HG03571 (cell line): ENCODE measurements around the gene ELMOD1.
A peak's percentile ranks its signal among the peaks of the same experiment; 100 is the strongest.

Experiments used
- ATAC-seq: cut with Tn5 transposase; IDR thresholded peaks from one replicate; pipeline ENCODE4 v1.9.1; 2021; ENCODE audit not compliant: unreplicated experiment

The ELMOD1 gene

DNA sequence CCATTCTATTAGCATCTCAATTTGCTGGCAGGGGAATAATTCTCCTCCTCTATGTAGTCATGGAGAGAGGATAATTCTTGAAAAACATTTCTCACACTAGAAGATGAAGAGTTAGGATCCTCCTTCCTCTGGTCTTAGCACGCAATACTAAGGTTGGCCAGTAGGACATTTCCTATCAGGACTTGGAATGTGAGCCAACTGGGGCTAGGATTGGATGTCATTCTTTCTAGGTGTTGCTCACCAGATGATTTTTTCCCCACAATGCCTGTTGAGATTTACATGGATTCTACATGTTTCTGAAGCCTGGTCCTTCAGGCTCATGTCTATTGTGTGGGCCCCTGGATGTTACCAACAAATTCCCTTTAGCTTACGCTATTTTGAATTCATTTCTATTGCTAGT, 92.9 kb downstream of the ELMOD1 start:
- no peak for ATAC-seq

DNA sequence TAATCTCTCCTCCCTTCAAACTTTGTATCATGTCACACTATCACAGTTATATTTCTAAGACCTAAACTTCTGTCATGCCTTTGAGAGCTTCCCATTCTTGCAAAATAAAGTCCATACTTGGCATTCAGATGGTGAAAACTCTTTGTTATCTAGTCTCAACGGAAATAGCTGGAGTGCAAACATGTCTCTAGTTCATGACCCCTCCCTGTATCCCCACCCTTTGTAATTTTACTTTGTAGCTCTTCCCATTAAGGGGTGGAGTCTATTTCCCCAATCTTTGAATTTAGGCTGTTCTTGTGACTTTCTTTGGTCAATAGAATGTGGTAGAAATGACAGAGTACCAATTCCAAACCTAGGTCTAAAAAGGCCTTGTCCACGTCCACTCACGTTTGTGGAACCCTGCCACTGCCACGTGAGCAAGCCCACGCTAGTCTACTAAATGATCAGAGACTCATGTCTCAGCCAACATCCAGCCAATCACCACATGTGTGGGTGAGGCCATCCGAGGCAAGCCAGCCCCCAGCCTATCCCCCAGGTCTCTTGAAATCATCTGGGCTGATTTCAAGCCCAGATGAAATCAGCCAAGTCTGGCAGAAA, 97.5 kb downstream of the ELMOD1 start:
- ATAC-seq, result no peak

DNA sequence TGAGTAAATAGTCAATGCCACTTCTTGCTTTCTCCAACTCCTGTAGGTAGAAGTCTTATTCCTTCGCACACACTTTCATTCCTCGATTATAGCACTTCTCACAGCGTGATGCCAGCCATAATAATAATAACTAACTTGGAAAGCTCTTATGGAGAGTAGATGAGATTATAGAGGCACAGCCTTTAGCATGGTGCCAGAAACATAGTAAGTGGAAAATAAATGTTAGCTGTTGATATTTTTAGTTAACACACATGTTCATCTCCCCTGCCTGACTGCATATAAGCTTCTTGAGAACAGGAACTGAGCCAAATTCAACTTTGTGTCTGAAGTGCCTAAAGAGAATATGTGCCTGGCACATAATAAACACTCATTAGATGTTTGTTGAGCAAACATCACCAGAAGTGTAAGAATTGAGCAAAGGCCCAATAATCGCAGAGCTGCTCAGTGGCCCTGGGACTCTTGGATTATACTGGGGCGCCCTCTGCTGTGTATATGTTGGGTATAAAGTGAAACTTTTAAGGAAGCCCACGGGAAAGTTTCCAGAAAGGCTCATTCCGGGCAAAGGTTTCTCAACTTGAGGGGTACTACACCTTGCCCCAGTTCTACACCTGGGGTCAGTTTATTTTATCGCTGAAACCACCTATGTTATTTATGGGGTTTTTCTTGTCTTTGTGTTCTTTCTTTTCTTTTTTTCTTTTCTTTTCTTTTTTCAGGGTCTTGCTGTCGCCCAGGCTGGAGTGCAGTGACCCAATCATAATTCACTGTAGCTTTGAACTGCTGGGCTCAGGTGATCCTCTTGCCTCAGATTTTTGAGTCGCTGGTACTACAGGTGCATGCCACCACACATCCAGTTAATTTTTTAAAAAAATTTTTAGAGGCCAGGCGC, 98.6 kb downstream of the ELMOD1 start:
- ATAC-seq, result peak; percentile 62

DNA sequence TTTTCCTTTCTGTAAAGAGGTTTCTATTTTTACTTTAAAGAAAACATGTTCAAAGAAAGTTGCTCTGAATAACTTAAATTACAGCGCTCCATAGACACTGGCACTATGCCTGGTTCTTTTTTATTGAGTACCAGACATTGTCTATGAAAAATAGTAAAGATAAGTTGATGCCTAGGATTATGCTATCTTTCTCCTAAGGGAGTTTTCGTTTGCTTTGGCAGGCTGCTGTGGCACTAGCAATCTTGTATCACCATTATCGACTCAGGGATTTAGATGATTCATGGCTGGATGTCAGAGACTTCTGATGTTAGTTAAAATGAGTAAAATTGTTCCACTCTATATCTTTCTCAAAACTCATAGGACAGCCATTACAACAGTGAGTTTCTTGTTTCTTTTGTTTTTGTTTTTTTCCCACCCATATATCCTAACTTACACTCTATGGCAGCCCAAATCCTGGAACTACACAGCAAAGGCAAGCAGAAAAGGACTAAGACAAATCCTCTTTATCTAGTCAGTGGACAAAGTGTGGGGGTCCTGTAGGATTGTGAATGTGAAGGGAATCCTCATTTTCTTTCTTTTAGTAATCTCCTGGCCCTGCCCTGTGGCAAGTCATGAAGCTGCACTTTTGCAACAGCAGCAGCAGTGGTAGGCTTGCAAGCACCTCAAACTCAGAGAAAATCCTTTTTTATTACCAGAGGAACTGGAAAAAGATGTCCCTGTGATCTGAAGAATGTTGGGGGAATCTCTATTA, 100.2 kb downstream of the ELMOD1 start:
- no peak for ATAC-seq

DNA sequence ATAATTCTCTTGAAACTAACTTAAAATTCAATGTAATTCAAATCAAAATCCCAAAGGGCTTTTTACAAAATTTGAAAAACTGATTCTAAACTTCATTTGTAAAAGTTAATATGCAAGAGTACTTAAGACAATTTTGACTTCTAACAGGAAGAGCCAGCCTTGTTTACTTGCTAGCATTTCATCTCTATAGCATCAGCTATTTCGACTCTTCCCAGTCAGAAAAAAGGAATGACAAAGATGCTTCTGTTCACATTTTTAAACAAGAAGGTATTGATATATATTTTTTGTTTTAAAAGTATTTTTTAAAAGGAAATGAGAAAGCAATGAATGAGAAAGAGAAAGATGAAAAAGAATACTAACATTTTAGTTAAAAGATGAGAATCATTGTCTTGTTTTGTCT, 104.5 kb downstream of the ELMOD1 start:
- no peak for ATAC-seq

DNA sequence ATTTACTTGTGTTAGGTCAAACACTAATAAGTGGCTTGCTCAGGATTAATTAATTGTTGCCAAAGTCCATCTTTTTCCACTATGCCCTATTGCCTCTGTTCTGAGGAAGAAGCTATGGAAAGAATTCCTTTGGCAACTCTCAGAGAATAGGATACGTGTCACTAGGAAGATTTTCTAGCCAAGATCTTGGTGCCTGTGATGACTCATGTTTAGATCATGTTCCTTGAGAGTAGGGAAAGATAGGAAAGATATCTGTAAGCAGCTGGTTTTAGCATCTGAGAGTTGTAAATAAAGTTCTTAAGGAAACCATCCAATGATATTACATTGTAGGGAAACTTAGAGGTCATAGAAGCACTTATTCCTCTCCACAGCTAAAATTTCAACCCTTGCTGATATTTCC, 105.2 kb downstream of the ELMOD1 start:
- ATAC-seq, result no peak

DNA sequence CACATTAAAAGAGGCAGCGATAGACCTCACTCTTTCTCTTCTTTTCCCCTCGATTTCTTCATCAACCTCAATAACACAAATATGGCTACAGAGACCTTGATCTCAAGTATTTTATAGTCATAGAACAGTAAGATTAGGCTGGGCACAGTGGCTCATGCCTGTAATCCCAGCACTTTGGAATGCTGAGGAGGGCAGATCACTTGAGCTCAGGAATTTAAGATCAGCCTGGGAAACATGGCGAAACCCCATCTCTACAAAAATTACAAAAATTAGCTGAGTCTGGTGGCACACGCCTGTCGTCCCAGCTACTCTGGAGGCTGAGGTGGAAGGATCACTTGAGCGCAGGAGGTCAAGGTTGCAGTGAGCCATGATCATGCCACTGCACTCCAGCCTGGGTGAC, 106.3 kb downstream of the ELMOD1 start:
- no peak for ATAC-seq

DNA sequence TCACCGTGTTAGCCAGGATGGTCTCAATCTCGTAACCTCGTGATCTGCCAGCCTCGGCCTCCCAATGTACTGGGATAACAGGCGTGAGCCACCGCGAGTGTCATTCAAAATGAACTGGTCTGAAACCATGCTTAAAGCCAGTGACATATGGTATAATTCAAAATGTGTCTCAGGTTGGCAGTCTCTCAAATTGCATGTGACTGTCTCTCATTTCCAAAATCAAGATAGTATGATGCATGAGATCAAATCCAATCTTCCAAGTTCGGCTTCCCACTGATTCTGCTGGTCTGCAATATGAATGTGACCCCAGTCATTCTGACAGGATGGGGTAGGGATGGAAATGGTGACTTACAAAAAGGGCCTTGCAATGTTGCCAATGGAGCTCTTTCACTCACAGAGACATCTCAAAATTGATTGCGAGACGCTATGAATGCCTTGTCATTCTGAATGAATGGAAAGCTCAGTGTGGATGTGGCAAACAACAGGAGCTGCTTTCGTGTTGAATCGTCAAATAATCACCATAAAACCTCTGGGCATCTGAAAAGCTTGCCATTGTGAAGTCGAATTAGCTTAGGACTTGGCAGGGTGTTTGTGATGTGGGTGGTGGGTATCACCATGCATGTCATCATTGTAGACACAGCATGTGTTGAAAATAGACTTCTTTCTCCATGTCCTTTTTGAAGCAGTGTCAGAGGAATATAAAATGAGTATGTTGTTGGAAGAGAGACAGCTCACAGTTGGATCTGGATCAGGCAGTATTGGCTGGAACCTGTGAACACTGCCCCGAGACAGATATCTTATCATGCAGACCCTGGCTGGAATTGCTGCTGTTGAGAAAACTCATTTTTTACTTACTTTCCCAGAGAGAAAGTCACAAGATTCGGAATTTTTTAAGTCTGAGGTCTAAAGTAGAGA, 108.7 kb downstream of the ELMOD1 start:
- no peak for ATAC-seq

DNA sequence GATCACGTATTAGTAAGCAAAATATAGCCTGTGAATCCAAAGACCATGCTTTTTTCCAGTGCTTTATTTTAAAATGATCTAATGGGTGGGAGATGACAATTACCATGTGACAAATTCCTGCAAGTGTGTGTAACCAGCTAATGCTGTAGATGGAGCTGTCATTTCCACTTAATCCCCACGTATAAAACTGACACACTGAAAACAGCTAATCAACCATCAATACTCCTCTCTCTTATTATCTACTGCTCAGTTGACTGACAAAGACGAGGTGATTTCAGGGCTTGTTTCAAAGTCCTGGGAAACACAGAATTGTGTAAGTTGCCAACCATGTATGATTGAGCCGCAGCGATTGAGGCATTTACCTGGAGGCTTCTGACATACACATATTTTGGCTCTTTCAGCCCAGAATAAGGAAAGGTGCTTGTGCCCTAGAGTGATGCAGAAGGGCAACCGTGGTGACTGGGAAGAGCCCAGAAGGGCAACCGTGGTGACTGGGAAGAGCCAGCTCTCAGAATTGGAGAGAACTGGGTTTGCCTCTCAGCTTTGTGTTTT, 111.2 kb downstream of the ELMOD1 start:
- no peak for ATAC-seq

DNA sequence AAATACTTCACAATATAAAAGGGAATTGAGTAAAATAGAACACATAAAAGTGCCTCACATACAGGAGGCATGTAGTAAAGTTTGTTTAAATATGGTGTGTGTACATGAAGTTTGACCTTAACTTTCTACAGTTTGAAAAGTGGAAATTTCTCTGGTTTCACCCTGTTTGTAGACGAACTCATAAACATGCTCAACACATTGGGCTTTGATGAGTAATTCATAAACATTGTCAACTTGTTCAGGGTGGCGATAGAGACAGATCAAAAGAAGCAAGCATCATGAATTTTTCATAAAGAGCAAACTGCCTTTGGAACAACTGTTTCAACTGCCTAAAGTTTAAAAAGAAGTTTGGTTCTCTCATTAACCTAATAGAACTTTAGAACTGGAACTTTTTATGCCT, 111.8 kb downstream of the ELMOD1 start:
- ATAC-seq, result no peak

DNA sequence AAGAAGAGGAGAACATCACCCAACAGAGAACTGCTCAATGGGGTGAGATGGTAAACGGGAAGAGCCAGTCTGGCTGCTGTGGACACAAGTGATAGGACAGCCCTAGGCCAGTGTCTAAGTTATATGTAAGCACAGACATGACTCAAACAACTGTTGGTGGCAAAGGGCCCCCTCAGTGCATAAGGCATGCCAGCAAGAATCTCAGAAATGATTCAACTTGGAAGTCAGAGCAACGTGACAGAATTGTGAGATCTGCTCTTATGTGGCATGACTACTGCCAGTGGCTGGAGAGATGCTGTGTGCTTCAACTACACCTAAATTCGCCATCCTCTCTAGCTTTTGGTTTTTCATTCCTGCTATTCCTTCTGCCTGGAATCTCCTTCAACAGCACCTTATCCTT, 113.5 kb downstream of the ELMOD1 start:
- ATAC-seq, result no peak

DNA sequence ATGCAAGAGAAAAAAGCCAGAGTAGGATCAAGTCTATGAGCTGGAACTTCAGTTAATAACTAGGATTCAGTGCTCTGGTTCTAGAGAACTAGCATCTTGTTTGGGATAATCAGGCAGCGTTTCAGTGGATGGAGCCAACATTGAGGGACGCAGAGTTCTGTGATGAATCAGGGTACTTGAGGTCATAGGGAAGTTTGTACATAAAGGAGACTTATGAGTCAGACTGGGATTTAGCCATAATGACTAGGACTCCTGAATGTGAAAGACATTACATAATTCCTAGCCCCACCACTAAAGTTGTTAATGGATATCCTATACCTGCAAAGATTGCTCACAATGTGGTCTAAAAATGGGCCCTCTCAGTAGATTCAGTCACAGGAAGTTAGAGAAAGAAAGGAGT, 114.1 kb downstream of the ELMOD1 start:
- ATAC-seq, result no peak

DNA sequence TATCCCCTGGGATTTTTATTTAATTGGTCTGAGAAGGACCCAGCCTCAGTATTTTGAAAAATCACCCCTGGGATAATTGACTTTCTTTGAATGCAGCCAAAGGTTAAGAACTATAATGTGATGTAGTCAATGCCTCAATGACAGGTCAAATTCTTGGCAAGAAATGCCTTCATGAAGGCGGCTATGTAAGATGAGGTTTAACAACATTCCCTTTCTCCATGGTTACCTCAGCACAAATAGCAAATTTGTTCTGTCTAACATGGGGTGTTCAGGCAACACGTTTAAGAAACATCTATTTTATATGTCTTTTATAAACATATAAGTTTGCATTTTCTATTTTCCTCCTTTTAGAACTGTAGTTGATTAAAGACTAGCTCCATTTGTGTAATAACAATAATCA, 115.6 kb downstream of the ELMOD1 start:
- ATAC-seq, result no peak

DNA sequence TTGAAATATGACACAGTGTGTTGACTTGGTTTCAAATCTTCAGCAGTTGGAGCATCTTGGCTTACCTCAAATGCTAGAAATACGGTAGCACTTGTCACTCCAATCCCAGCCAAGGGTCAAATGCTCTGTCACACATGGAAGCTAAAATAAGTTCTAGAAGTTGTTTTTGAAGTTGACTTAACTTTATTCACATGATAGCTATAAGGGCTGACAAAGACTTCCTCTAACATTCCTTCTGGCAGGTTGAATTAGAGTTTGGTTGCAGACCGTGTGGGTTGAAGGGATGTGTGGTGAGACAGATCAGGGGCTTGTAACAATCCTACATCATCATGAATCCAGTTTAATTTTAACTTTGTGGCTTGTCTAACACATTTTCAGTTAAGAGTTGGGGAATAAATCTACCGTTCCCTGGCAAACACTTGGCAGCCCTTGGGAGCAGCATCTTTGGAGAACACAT, 116.3 kb downstream of the ELMOD1 start:
- no peak for ATAC-seq

DNA sequence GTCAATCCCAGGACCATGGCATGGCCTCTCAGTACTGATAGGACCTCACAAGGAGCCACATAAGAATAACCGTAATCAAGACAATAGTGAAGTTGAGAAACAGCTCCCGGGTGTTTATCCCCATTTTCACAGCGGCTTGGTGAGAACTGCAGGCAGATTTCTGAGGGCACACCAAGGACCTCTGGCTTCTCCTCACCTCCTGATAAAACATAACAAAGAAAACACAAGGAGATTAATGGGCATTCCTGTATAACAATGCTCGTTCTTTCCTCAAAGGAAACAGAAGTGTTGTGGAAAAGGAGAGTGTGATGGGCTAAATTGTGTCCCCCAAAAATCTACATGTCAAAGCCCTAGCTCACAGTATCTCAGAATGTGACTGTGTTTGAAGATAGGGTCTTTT, 116.9 kb downstream of the ELMOD1 start:
- ATAC-seq, result no peak

DNA sequence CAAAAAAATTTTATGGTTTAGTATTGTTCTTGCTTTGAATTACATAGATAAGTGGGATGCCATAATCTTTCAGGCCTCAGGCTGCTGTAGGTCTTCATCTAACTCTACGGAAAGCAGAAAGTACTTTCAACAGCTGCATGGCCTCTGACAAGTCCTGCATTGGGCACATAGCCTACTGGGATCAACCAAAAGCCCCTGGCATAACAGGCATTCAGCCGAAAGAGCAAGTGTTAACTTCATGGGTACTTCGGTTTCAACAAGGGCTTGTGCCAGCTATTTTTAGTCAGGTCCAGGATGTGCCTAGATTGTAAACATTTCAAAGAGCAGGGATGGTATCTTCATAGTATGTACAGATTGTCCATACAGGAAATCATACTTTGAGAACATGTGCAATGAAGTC, 117.8 kb downstream of the ELMOD1 start:
- ATAC-seq, result no peak

DNA sequence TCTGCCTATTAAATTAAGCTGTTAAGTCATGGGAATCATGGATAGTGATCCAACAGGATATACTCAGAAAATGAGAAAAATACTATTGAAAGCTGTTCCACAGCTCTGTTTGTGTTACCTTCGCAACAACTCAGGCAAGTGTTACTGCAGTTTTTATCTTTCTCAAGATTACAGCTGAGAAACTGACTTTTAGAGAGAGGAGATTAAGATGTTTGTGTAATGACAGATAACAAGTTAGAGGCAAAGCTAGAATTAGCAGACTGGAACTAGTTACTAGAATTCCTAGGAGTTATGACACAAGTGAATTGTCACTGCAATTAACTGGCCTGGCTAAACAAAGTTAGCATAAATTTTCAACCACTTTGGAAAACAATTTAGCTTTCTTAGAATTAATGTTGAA, 119.4 kb downstream of the ELMOD1 start:
- no peak for ATAC-seq

DNA sequence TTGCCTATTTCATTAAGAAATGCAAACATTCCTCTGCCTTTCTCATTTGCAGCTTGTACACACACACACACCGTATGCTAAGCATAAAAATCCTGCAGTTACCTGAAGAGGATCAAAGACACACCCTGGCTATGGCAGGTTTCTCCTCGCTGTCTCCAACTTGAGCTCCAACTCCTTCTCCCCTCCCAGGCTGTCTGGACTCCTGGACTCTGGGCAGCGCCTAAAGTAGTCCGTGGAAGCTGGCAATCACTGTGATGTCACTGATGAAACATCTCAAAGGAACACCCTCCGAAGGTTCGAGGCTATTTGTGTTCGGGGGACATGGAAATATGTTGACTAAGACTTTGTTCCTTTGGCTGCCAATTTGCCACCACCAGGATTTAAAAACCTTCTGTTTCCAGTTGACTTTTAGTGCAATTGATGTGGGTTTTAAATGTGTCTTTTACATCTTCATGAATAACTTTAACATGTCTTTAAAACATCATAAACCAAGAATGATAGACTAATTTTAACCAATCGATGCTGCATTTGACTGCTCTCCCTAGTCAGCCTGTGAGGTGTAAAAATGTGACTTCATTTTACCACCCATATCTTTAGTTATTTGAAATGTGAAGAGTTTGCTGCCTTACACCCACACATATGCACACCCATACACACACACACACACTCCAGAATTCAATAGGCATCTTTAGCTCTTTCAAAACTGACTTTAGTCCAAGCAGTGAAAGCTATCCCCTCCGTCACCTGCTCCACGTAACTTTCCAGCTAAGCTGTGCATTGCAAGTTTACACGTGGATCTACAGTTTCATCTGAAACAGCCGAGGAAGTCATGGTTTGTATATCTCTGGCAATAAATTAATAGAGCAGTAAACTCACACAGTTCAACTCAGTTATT, 121.2 kb downstream of the ELMOD1 start, which contains the start of gene SLN:
Gene SLN, minus strand, starts transcription at position 196 of the 895 bp plus-strand sequence.
- no peak for ATAC-seq

DNA sequence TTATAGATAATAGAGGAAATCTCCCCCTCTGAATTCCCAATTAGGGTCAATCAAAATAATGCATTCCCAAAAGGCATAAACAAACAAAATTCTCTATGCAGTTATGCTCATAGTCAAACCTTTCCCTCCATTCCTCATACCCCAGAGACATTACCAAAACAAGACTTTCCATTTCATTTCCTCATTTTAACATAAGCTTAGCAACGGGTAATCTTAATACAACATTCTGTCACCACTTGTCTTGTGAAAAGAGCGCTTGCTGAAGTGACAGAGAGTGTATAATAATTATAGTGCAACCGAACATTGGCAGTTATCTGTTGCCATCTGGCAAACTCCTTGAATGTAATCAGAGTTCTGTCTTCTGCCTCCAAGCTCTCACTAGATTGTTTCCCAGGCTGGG, 122.1 kb downstream of the ELMOD1 start:
- ATAC-seq, result no peak
